ENCODE measurements around the gene FUT3. TPM values are rescaled to one million over a fixed set of nuclear protein-coding genes. Genes with fewer than 3 reads are reported as not detected.

The FUT3 gene
- total and polyA plus RNA-seq, 2 experiments from 2014 or later: not detected

DNA sequence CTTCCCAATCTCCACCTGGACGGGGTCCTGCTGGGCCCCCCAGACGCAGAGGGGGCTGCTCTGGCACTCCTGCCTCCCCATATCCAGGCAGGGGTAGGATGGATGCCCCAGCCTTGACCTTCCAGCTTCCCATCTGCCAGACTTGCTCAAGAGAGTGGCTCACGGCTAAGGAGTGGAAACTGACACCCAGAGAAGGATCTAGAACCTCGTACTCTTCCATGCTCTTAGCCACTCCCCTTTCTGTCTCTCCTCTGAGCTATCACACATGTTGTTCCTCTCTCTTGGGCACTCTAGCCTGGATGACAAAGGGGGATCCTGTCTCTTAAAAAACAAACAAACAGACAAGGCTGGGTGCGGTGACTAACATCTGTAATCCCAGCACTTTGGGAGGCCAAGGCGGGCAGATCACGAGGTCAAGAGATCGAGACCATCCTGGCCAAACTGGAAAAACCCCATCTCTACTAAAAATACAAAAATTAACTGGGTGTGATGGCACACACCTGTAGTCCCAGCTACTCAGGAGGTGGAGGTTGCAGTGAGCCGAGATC, 31.2 kb upstream of the FUT3 start:
- 60 to 61% methylated on average over 9 of the region's 9 CpGs for WGBS, 2 experiments (ENCODE audit: low coverage in 1 of 2, low lambda C conversion rate in 2 of 2, missing lambda C conversion rate in 2 of 2)
- H3K9me3 ChIP-seq (ENCODE audit: low read depth): no peaks in the 10 kb centered on the region
- DNase-seq: no peak
- H3K9ac ChIP-seq: no peak overlapping the region
- H3K4me3 ChIP-seq: no peak overlapping the region
- no peaks in the 10 kb centered on the region for H3K9me2 ChIP-seq (ENCODE audit: insufficient read depth)
- in situ Hi-C loops (cut with MboI): no loop called here
- H3K36me3 ChIP-seq (ENCODE audit: low read depth): no peaks in the 10 kb centered on the region
- no peaks in the 10 kb centered on the region for H3F3A ChIP-seq (ENCODE audit: insufficient read depth)
- H3K4me2 ChIP-seq (ENCODE audit: unreplicated experiment): no peak overlapping the region
- H4K20me1 ChIP-seq (ENCODE audit: insufficient read depth): no peaks in the 10 kb centered on the region
- no peak for TF ChIP-seq EZH2phosphoT487 (IDR thresholded peaks at IDR 0.05; ENCODE audit: insufficient read depth, low read depth)
- no peak for TF ChIP-seq EZH2 (IDR thresholded peaks at IDR 0.05; ENCODE audit: insufficient read depth, poor library complexity, severe bottlenecking)
- H2AFZ ChIP-seq: no peak overlapping the region
- H3K79me2 ChIP-seq (ENCODE audit: insufficient read depth): no peaks in the 10 kb centered on the region
- peaks cover 11% of the 10 kb centered on the region; the same call in 1 of the 2 replicates for H3K27me3 ChIP-seq (replicated peaks; ENCODE audit: insufficient read depth)
- H3K27ac ChIP-seq: no peak overlapping the region
- peaks cover 3% of the 10 kb centered on the region; the same call in 1 of the 2 replicates for H3K4me1 ChIP-seq (ENCODE audit: insufficient read depth)

DNA sequence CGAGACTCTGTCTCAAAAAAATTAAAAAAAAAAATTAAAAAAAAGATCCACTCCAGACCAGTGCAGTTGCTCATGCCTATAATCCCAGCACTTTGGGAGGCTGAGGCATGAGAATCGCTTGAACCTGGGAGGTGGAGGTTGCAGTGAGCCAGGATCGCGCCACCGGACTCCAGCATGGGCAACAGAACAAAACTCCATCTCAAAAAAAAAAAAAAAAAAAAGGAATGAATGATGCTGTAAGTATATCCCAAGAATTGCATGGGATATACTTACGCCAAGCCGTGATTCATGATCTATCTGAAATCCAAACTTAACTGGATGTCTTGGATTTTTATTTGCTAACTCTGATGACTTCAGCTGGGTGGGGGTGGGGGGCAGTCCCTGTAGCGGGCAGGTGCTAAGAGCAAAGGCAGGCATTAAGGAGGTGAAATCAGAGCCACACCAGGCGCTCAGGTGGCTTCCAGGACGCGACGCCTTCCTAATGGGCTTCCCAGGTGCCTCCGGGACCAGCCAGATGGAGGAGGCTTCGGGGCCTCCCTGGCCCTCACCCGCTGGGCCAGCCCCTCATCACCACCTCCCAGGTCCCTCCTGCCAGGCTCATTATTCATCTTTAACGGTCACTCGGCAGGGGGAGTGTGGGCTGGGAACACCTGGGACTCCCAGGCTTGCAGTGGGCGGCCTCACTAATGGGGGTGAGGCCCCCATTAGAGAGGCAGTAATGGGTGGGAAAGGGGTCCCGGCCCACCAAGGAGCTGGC, 30.5 kb upstream of the FUT3 start:
- Histone ChIP-seq H3K4me2 (ENCODE audit: unreplicated experiment) (no peak overlapping the region), H3K27ac (no peak overlapping the region)

GRCh38 chr19:5880604-5881078, 29.4 kb upstream of the FUT3 start:
- DNase-seq: peak; percentile 51
- no peak overlapping the region for H3K4me3 ChIP-seq
- TF ChIP-seq EZH2 (IDR thresholded peaks at IDR 0.05; ENCODE audit: insufficient read depth, poor library complexity, severe bottlenecking) (no peak), EZH2phosphoT487 (IDR thresholded peaks at IDR 0.05; ENCODE audit: insufficient read depth, low read depth) (no peak)
- H3K27ac ChIP-seq: no peak overlapping the region
- H3K9me2 ChIP-seq (ENCODE audit: insufficient read depth): no peaks in the 10 kb centered on the region
- H3K27me3 ChIP-seq (replicated peaks; ENCODE audit: insufficient read depth): peaks cover 13% of the 10 kb centered on the region; the same call in 1 of the 2 replicates
- no peaks in the 10 kb centered on the region for H3K9me3 ChIP-seq (ENCODE audit: low read depth)
- H3K36me3 ChIP-seq (ENCODE audit: low read depth): no peaks in the 10 kb centered on the region
- no peaks in the 10 kb centered on the region for H4K20me1 ChIP-seq (ENCODE audit: insufficient read depth)
- H3F3A ChIP-seq (ENCODE audit: insufficient read depth): no peaks in the 10 kb centered on the region
- WGBS, 2 experiments (ENCODE audit: low coverage in 1 of 2, low lambda C conversion rate in 2 of 2, missing lambda C conversion rate in 2 of 2): 20 to 24% methylated on average over 15 of the region's 15 CpGs
- in situ Hi-C loops (cut with MboI): no loop called here
- H3K4me2 ChIP-seq (ENCODE audit: unreplicated experiment): no peak overlapping the region
- peaks cover 3% of the 10 kb centered on the region; the same call in 1 of the 2 replicates for H3K4me1 ChIP-seq (ENCODE audit: insufficient read depth)
- H2AFZ ChIP-seq: no peak overlapping the region
- no peaks in the 10 kb centered on the region for H3K79me2 ChIP-seq (ENCODE audit: insufficient read depth)
- no peak overlapping the region for H3K9ac ChIP-seq

More for the DNA sequence above, 30.5 kb upstream of the FUT3 start:
- peaks cover 3% of the 10 kb centered on the region; the same call in 1 of the 2 replicates for H3K4me1 ChIP-seq (ENCODE audit: insufficient read depth)
- H3K27me3 ChIP-seq (replicated peaks; ENCODE audit: insufficient read depth): peaks cover 13% of the 10 kb centered on the region; the same call in 1 of the 2 replicates
- TF ChIP-seq EZH2 (IDR thresholded peaks at IDR 0.05; ENCODE audit: insufficient read depth, poor library complexity, severe bottlenecking) (no peak), EZH2phosphoT487 (IDR thresholded peaks at IDR 0.05; ENCODE audit: insufficient read depth, low read depth) (no peak)
- H3K4me3 ChIP-seq: no peak overlapping the region
- in situ Hi-C loops (cut with MboI): no loop called here
- WGBS, 2 experiments (ENCODE audit: low coverage in 1 of 2, low lambda C conversion rate in 2 of 2, missing lambda C conversion rate in 2 of 2): 58 to 60% methylated on average over 17 to 19 of the region's 19 CpGs
- H2AFZ ChIP-seq: no peak overlapping the region
- no peaks in the 10 kb centered on the region for H3K9me2 ChIP-seq (ENCODE audit: insufficient read depth)
- no peak overlapping the region for H3K9ac ChIP-seq
- no peaks in the 10 kb centered on the region for H3K79me2 ChIP-seq (ENCODE audit: insufficient read depth)
- H4K20me1 ChIP-seq (ENCODE audit: insufficient read depth): no peaks in the 10 kb centered on the region
- no peak for DNase-seq
- H3K36me3 ChIP-seq (ENCODE audit: low read depth): no peaks in the 10 kb centered on the region
- no peaks in the 10 kb centered on the region for H3K9me3 ChIP-seq (ENCODE audit: low read depth)
- H3F3A ChIP-seq (ENCODE audit: insufficient read depth): no peaks in the 10 kb centered on the region

GRCh38 chr19:5880196-5880595, 28.9 kb upstream of the FUT3 start:
- H3K79me2 ChIP-seq (ENCODE audit: insufficient read depth): no peaks in the 10 kb centered on the region
- H3K27me3 ChIP-seq (replicated peaks; ENCODE audit: insufficient read depth): peaks cover 13% of the 10 kb centered on the region; the same call in 1 of the 2 replicates
- no peaks in the 10 kb centered on the region for H4K20me1 ChIP-seq (ENCODE audit: insufficient read depth)
- in situ Hi-C loops (cut with MboI): no loop called here
- no peak for TF ChIP-seq EZH2 (IDR thresholded peaks at IDR 0.05; ENCODE audit: insufficient read depth, poor library complexity, severe bottlenecking)
- no peak for TF ChIP-seq EZH2phosphoT487 (IDR thresholded peaks at IDR 0.05; ENCODE audit: insufficient read depth, low read depth)
- no peak overlapping the region for H3K4me3 ChIP-seq
- peaks cover 3% of the 10 kb centered on the region; the same call in 1 of the 2 replicates for H3K4me1 ChIP-seq (ENCODE audit: insufficient read depth)
- no peak overlapping the region for H3K9ac ChIP-seq
- H3K36me3 ChIP-seq (ENCODE audit: low read depth): no peaks in the 10 kb centered on the region
- H3F3A ChIP-seq (ENCODE audit: insufficient read depth): no peaks in the 10 kb centered on the region
- no peak overlapping the region for H2AFZ ChIP-seq
- H3K9me3 ChIP-seq (ENCODE audit: low read depth): no peaks in the 10 kb centered on the region
- WGBS, 2 experiments (ENCODE audit: low coverage in 1 of 2, low lambda C conversion rate in 2 of 2, missing lambda C conversion rate in 2 of 2): 10 to 15% methylated on average over 6 of the region's 6 CpGs
- no peak overlapping the region for H3K27ac ChIP-seq
- H3K9me2 ChIP-seq (ENCODE audit: insufficient read depth): no peaks in the 10 kb centered on the region
- no peak overlapping the region for H3K4me2 ChIP-seq (ENCODE audit: unreplicated experiment)
- DNase-seq: no peak

Data from GM23248 (cell line).